H1 (cell line): ENCODE measurements around the gene DLK1. TPM values are rescaled to one million over a fixed set of nuclear protein-coding genes. Genes with fewer than 3 reads are reported as not detected.

Source experiments
- CTCF ChIA-PET: fragments of 300-600 bp; sonication (Branson Sonifier 250); formaldehyde crosslinking; loops from one replicate; lab custom pipeline; 2021; ENCODE audit not compliant: partially characterized antibody; lab: Charles Lee
- POLR2A ChIA-PET: fragments of 300-600 bp; sonication (Branson Sonifier 250); formaldehyde crosslinking; loops from one replicate; lab custom pipeline; 2021; ENCODE audit warnings: inconsistent platforms; ENCODE audit not compliant: partially characterized antibody; lab: Charles Lee
- DNase-seq, 2 experiments: peaks; one replicate each; pipeline versions ENCODE4 v3.0.0 to v3.0.0-alpha.2; 2010 to 2022; ENCODE audit warnings: low spot score in 2 of 2, low read depth in 1 of 2, mixed read lengths in 1 of 2
- FAIRE-seq: peaks from 2 replicates; lab custom pipeline; 2011; peaks lifted over from hg19 to GRCh38; lab: Jason Lieb, UNC
- H2AFZ ChIP-seq: 2 replicates; pipeline ENCODE4 v1.8.1; 2012; ENCODE audit warnings: low read length, inconsistent platforms
- H2AK5ac ChIP-seq: 2 replicates; pipeline ENCODE4 v1.6.1; 2013; ENCODE audit warnings: low read depth, low read length
- H2BK120ac ChIP-seq: replicated peaks from 2 replicates; pipeline ENCODE3; 2013; ENCODE audit warnings: low read depth, low read length, inconsistent platforms
- H2BK12ac ChIP-seq: 2 replicates; pipeline ENCODE4 v1.6.1; 2013; ENCODE audit warnings: low read depth, low read length
- H2BK15ac ChIP-seq: 2 replicates; pipeline ENCODE4 v1.6.1; 2013; ENCODE audit warnings: low read length
- H2BK20ac ChIP-seq: 2 replicates; pipeline ENCODE4 v1.6.1; 2013; ENCODE audit warnings: low read length
- H2BK5ac ChIP-seq: 2 replicates; pipeline ENCODE4 v1.6.1; 2013; ENCODE audit warnings: low read depth, low read length
- H3K14ac ChIP-seq: 2 replicates; pipeline ENCODE4 v1.6.1; 2013; ENCODE audit warnings: inconsistent platforms; ENCODE audit not compliant: insufficient read length
- H3K18ac ChIP-seq: 2 replicates; pipeline ENCODE4 v1.6.1; 2013; ENCODE audit warnings: low read length; ENCODE audit errors: extremely low read depth
- H3K23ac ChIP-seq: 2 replicates; pipeline ENCODE4 v1.6.1; 2013; ENCODE audit warnings: inconsistent platforms; ENCODE audit not compliant: insufficient read length
- H3K23me2 ChIP-seq: 2 replicates; pipeline ENCODE4 v1.6.1; 2013; ENCODE audit warnings: low read depth, low read length
- H3K27ac ChIP-seq: 2 replicates; pipeline ENCODE4 v1.6.1; 2011; ENCODE audit warnings: low read depth, low read length, inconsistent platforms
- H3K27me3 ChIP-seq, 4 experiments: replicated peaks in 1 of 4; 1 replicate in 1 of 4; 2 replicates in 3 of 4; pipeline versions ENCODE4 v1.6.1 to v1.8.1; 2011 to 2013; ENCODE audit warnings: low read length in 3 of 4, mild to moderate bottlenecking in 3 of 4, inconsistent platforms in 2 of 4, mixed read lengths in 2 of 4, moderate library complexity in 1 of 4; ENCODE audit not compliant: control insufficient read depth in 3 of 4, insufficient read depth in 3 of 4; ENCODE audit errors: extremely low read depth in 1 of 4
- H3K36me3 ChIP-seq, 4 experiments: 2 replicates each; pipeline versions ENCODE4 v1.6.1 to v1.8.1; 2011 to 2013; ENCODE audit warnings: mild to moderate bottlenecking in 4 of 4, low read length in 3 of 4, moderate library complexity in 2 of 4, control low read depth in 1 of 4, inconsistent platforms in 1 of 4; ENCODE audit not compliant: insufficient read depth in 4 of 4, control insufficient read depth in 2 of 4
- H3K4ac ChIP-seq: replicated peaks from 2 replicates; pipeline ENCODE3; 2013; ENCODE audit warnings: low read length, low read depth, mixed read lengths, inconsistent platforms; ENCODE audit not compliant: insufficient read length
- H3K4me1 ChIP-seq, 4 experiments: replicated peaks in 1 of 4; 1 replicate in 1 of 4; 2 replicates in 3 of 4; pipeline versions ENCODE4 v1.6.1 to v1.8.1; 2011 to 2013; ENCODE audit warnings: low read length in 3 of 4, inconsistent platforms in 2 of 4, mixed read lengths in 1 of 4; ENCODE audit not compliant: insufficient read depth in 4 of 4, control insufficient read depth in 3 of 4
- H3K4me2 ChIP-seq, 2 experiments: 2 replicates each; pipeline versions ENCODE4 v1.6.1 to v1.8.1; 2011 to 2013; ENCODE audit warnings: low read depth in 2 of 2, low read length in 2 of 2, control low read depth in 1 of 2, inconsistent platforms in 1 of 2, mild to moderate bottlenecking in 1 of 2; ENCODE audit not compliant: insufficient read depth in 1 of 2
- H3K4me3 ChIP-seq, 4 experiments: fragments of 200-600, 300-600 bp in 1 of 4; sonication (generic), shearing (Covaris generic), sonication (Bioruptor Twin) in 1 of 4; 2 replicates each; pipeline versions ENCODE4 v1.5.1 to v1.8.1; 2011 to 2016; ENCODE audit warnings: low read length in 4 of 4, low read depth in 3 of 4, control low read depth in 2 of 4, inconsistent platforms in 2 of 4, mild to moderate bottlenecking in 2 of 4, mixed read lengths in 1 of 4, moderate library complexity in 1 of 4; ENCODE audit not compliant: insufficient read depth in 2 of 4; ENCODE audit errors: extremely low read depth in 1 of 4
- H3K56ac ChIP-seq: replicated peaks from 2 replicates; pipeline ENCODE3; 2013; ENCODE audit warnings: low read depth, mild to moderate bottlenecking, mixed read lengths, low read length, inconsistent platforms; ENCODE audit not compliant: insufficient read length
- H3K79me1 ChIP-seq: 2 replicates; pipeline ENCODE4 v1.6.1; 2013; ENCODE audit warnings: low read depth, low read length, control low read depth
- H3K79me2 ChIP-seq, 2 experiments: 2 replicates each; pipeline versions ENCODE4 v1.6.1 to v1.8.1; 2012 to 2013; ENCODE audit warnings: low read length in 2 of 2, mild to moderate bottlenecking in 2 of 2, inconsistent platforms in 1 of 2; ENCODE audit not compliant: insufficient read depth in 2 of 2, control insufficient read depth in 1 of 2
- H3K9ac ChIP-seq, 4 experiments: replicated peaks in 1 of 4; 1 replicate in 1 of 4; 2 replicates in 3 of 4; pipeline versions ENCODE4 v1.6.1 to v1.8.1; 2011 to 2013; ENCODE audit warnings: low read depth in 3 of 4, low read length in 3 of 4, control low read depth in 2 of 4, mild to moderate bottlenecking in 2 of 4, moderate library complexity in 2 of 4, inconsistent platforms in 1 of 4; ENCODE audit errors: extremely low read depth in 1 of 4
- H3K9me3 ChIP-seq, 2 experiments: 2 replicates each; pipeline versions ENCODE4 v1.6.1 to v1.8.1; 2012 to 2013; ENCODE audit warnings: mild to moderate bottlenecking in 2 of 2, moderate library complexity in 2 of 2, control low read depth in 1 of 2, inconsistent platforms in 1 of 2, low read depth in 1 of 2, low read length in 1 of 2, mixed read lengths in 1 of 2; ENCODE audit not compliant: insufficient read depth in 2 of 2
- H4K20me1 ChIP-seq, 2 experiments: replicated peaks in 1 of 2; 2 replicates each; pipeline versions ENCODE3 to v1.8.1; 2011 to 2013; ENCODE audit warnings: inconsistent platforms in 2 of 2, low read length in 2 of 2, mild to moderate bottlenecking in 1 of 2; ENCODE audit not compliant: insufficient read depth in 2 of 2, control insufficient read depth in 1 of 2
- H4K5ac ChIP-seq: 2 replicates; pipeline ENCODE4 v1.6.1; 2013; ENCODE audit warnings: low read length, low read depth, mixed read lengths, inconsistent platforms; ENCODE audit not compliant: insufficient read length
- H4K8ac ChIP-seq: 2 replicates; pipeline ENCODE4 v1.8.0; 2013; ENCODE audit warnings: mild to moderate bottlenecking, moderate library complexity, low read length, inconsistent platforms; ENCODE audit not compliant: insufficient read depth; ENCODE audit errors: extremely low read depth
- H4K91ac ChIP-seq: replicated peaks from 2 replicates; pipeline ENCODE3; 2013; ENCODE audit warnings: low read length, mixed read lengths, inconsistent platforms; ENCODE audit not compliant: insufficient read length
- CBX5 ChIP-seq: fragments of 300-800, 300-1000 bp; sonication (generic); IDR thresholded peaks from 2 replicates; pipeline ENCODE4 v1.7.1; 2016; ENCODE audit warnings: antibody characterized with exemption, low read length, low read depth
- CBX8 ChIP-seq: fragments of 300-800, 300-1000 bp; sonication (generic); IDR thresholded peaks from 2 replicates; pipeline ENCODE4 v1.7.1; 2016; ENCODE audit warnings: low read depth, low read length, borderline replicate concordance
- CREB1 ChIP-seq: IDR thresholded peaks from 2 replicates; pipeline ENCODE4 v1.6.1; 2012; ENCODE audit warnings: inconsistent platforms
- JUN ChIP-seq: IDR thresholded peaks from 2 replicates; pipeline ENCODE4 v1.6.1; 2011; ENCODE audit warnings: low read depth, mild to moderate bottlenecking, improper control_type of control experiment, low read length
- RFX5 ChIP-seq: IDR thresholded peaks from 2 replicates; pipeline ENCODE4 v1.6.1; 2011; ENCODE audit warnings: low read depth, low read length, improper control_type of control experiment, borderline replicate concordance
- SAP30 ChIP-seq: fragments of 300-600 bp; sonication (generic); IDR thresholded peaks from 2 replicates; pipeline ENCODE4 v1.7.1; 2012; ENCODE audit warnings: low read length, moderate library complexity, mild to moderate bottlenecking, inconsistent platforms; ENCODE audit not compliant: insufficient read depth, insufficient replicate concordance
- TAF1 ChIP-seq: IDR thresholded peaks from 2 replicates; pipeline ENCODE4 v1.6.1; 2011; ENCODE audit warnings: mild to moderate bottlenecking, low read depth, low read length
- TBP ChIP-seq: IDR thresholded peaks from 2 replicates; pipeline ENCODE4 v1.6.1; 2011; ENCODE audit warnings: low read depth, low read length, improper control_type of control experiment
- TCF12 ChIP-seq: IDR thresholded peaks from 2 replicates; pipeline ENCODE4 v1.6.1; 2011; ENCODE audit warnings: low read depth, mild to moderate bottlenecking, low read length
- ZNF274 ChIP-seq: IDR thresholded peaks from 2 replicates; pipeline ENCODE4 v1.7.0; 2012; ENCODE audit warnings: low read length, borderline replicate concordance; ENCODE audit errors: extremely low read depth
- WGBS, 2 experiments: shearing (Covaris generic) in 1 of 2; methylation state at CpG; one replicate each; pipeline versions ENCODE4 v1.1.6 to v1.1.7; 2013 to 2015; ENCODE audit warnings: low lambda C conversion rate in 2 of 2, mixed read lengths in 2 of 2, inconsistent platforms in 1 of 2, low coverage in 1 of 2, missing lambda C conversion rate in 1 of 2; ENCODE audit not compliant: insufficient replicate concordance in 2 of 2, insufficient coverage in 1 of 2, insufficient read length in 1 of 2; ENCODE audit errors: extremely low coverage in 1 of 2, missing lambda C conversion rate in 1 of 2; 5-methylcytosine and 5-hydroxymethylcytosine counted together
- polyA plus RNA-seq, 7 experiments: library from polyadenylated mRNA; depleted of rRNA in 3 of 7; stranded (reverse) in 5 of 7; unstranded in 2 of 7; fragments of >200 nt in 5 of 7; fragments of 200-250 nt in 2 of 7; gene quantifications; 1 replicate in 5 of 7; 2 replicates in 1 of 7; 4 replicates in 1 of 7; pipeline versions ENCODE4 v1.2.1 to v1.2.3, GENCODE V29; 2011 to 2013; ENCODE audit warnings: missing spikeins in 2 of 7, mixed read lengths in 2 of 7
- total RNA-seq: library from RNA; stranded (reverse); fragmentation: NEBNext Ultra II Directional; extraction: Animal tissue kit (Norgen Biotek cat#: 25700); gene quantifications from 2 replicates; pipeline ENCODE4 v1.2.1, GENCODE V29; 2021
- TF ChIP-seq, protein P1 (sequence below): IDR thresholded peaks from 2 replicates; pipeline ENCODE4 v1.6.1; 2012; ENCODE audit warnings: inconsistent platforms
- TF ChIP-seq, protein P2 (sequence below), 3 experiments: IDR thresholded peaks; 1 replicate in 2 of 3; 2 replicates in 1 of 3; pipeline versions ENCODE4 v1.5.1 to v1.6.1; 2011; ENCODE audit warnings: low read length in 3 of 3, mild to moderate bottlenecking in 3 of 3, inconsistent platforms in 2 of 3, low read depth in 1 of 3, moderate library complexity in 1 of 3; ENCODE audit not compliant: insufficient read depth in 1 of 3; ENCODE audit errors: control extremely low read depth in 1 of 3

DLK1 gene
- total and polyA plus RNA-seq, 2 of the 8 experiments (the other 6 are each of a cell fraction or from before 2014, with no cell fraction given) = 1.3 to 2.4 TPM

DNA sequence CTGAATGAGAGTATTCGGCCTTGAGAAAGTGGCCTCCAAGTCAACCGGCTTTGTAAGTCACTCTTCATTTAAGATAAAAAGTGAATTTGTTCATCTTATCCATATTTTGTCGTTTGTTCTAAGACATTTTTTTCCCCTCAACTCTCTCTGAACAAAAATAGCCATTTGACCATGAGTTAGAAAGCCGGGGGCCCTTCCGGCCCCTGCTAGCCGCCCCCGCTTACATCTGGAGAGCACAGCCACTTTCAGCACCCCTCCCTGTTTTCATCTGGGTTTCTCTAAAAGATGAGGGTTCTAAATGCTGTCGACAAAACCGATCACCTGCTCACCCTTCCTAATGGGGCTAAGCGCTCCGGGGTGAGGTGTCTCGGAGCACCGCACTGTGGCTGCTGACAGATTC is 30.7 kb upstream of the DLK1 start:
- Histone ChIP-seq H3K23me2 (no peaks in the 10 kb centered on the region), H4K8ac (no peak overlapping the region), H3K9ac (no peak overlapping the region), H3K18ac (no peak overlapping the region), H4K20me1 (no peaks in the 10 kb centered on the region), H2BK5ac (no peak overlapping the region), H3K4me2 (no peak overlapping the region), H4K5ac (no peak overlapping the region), H3K27ac (no peak overlapping the region), H2BK12ac (no peak overlapping the region), H3K23ac (no peak overlapping the region), H2BK120ac (no peak overlapping the region), H3K56ac (no peak overlapping the region), H3K27me3 (peaks cover 0 to 6% (median 0%) of the 10 kb centered on the region in 4 experiments; a peak in 2 of 7 replicates), H2BK15ac (no peak overlapping the region), H3K4me3 (no peak overlapping the region), H3K14ac (no peak overlapping the region), H3K4me1 (peaks cover 0 to 9% (median 0%) of the 10 kb centered on the region in 4 experiments; a peak in 2 of 7 replicates), H3K9me3 (no peaks in the 10 kb centered on the region), H3K36me3 (no peaks in the 10 kb centered on the region), H2AK5ac (no peak overlapping the region), H4K91ac (no peak overlapping the region), H2BK20ac (no peak overlapping the region), H3K4ac (no peak overlapping the region), H3K79me2 (no peaks in the 10 kb centered on the region), H3K79me1 (no peaks in the 10 kb centered on the region), H2AFZ (no peak overlapping the region)
- CTCF ChIA-PET = no interaction called here
- no peak for DNase-seq
- FAIRE-seq = no peak
- 92% methylated on average over 13 of the region's 13 CpGs; no CpG with 5 or more reads in 1 of the 2 experiments for WGBS, 2 experiments
- POLR2A ChIA-PET = no interaction called here
- no peak for TF ChIP-seq JUN
- TF ChIP-seq CBX5 = no peak
- TF ChIP-seq, protein P1, sequence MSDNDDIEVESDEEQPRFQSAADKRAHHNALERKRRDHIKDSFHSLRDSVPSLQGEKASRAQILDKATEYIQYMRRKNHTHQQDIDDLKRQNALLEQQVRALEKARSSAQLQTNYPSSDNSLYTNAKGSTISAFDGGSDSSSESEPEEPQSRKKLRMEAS = no peak
- no peak for TF ChIP-seq CBX8
- TF ChIP-seq ZNF274 = no peak
- TF ChIP-seq, protein P2, sequence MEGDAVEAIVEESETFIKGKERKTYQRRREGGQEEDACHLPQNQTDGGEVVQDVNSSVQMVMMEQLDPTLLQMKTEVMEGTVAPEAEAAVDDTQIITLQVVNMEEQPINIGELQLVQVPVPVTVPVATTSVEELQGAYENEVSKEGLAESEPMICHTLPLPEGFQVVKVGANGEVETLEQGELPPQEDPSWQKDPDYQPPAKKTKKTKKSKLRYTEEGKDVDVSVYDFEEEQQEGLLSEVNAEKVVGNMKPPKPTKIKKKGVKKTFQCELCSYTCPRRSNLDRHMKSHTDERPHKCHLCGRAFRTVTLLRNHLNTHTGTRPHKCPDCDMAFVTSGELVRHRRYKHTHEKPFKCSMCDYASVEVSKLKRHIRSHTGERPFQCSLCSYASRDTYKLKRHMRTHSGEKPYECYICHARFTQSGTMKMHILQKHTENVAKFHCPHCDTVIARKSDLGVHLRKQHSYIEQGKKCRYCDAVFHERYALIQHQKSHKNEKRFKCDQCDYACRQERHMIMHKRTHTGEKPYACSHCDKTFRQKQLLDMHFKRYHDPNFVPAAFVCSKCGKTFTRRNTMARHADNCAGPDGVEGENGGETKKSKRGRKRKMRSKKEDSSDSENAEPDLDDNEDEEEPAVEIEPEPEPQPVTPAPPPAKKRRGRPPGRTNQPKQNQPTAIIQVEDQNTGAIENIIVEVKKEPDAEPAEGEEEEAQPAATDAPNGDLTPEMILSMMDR (IDR thresholded peaks at IDR 0.05; ENCODE audit: control extremely low read depth in 1 of 3, insufficient read depth in 1 of 3, low read depth in 1 of 3, low read length in 3 of 3) = no peak
- no peak for TF ChIP-seq SAP30
- TF ChIP-seq TBP = no peak
- no peak for TF ChIP-seq RFX5
- no peak for TF ChIP-seq TCF12
- TF ChIP-seq TAF1 = no peak
- TF ChIP-seq CREB1 = no peak
